Stimulated activated CD4-positive, alpha-beta T cell treated with anti-CD3 and anti-CD28 coated beads, Interleukin-1b, Interleukin-23, amount 100 ng/mL, for 48 hours (primary cell): Measurements from ENCODE around the gene KRTAP22-1.

Experiments
- DNase-seq: peaks from one replicate; pipeline ENCODE4 v3.0.0-alpha.2; 2020

The KRTAP22-1 gene

DNA sequence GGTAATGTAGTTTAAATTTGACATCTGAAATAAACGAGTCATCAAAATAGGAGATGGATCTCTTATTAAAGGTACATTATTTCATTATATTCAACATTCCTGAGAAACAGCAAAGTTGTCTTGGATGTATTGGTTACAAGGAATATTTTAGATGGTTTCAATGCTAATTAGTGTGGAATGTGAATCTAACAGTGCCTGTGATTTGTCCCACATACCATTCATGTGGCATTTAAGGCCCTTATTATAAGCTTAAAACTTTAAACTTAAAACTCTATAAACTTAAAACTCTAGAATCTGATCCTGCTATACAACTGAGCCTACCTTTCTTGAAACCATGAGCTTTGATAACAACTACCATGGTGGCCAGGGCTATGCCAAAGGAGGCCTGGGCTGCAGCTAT, at the start of gene KRTAP22-1:
TSS of gene KRTAP22-1 (plus strand) at position 301 of the 400 bp plus-strand sequence.
- no peak for DNase-seq

DNA sequence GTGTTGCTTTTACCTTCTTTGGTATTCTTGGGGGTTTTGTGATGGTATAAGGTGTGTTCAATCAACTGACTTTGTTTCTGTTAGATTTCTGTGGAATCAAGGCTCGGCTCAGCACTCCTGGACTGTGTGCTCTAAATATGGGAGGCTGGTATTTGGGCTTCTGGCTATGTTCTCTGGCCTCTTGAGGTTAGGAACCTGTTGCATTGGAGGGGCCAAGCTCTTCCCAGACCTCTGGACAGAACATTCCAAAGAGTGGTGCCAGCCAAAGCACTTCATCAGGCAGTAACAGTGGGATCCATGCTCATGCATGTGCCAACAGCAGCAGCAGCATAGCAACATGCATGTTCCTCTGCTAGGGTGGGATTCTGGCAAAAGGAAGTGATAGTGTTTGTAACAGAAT, 48.1 kb upstream of the KRTAP22-1 start:
- DNase-seq: no peak

DNA sequence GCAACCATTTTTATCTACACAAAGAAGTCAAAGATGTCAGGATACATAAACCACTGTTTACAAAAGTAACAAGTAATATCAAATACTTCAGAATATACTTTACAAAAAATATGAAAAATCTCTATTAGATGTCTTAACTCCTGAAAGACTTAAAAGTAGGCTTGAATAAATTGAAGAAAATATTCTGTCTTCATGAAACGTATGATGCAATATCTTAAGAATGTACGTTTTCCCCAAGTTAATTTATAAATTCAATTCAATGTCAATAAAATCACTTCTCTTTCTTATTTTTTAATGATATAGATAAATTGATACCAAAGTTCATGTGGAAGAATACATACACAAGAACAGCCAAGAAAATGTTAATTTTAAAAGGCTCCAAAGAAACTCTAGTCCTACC, 45.8 kb upstream of the KRTAP22-1 start:
- DNase-seq: no peak

DNA sequence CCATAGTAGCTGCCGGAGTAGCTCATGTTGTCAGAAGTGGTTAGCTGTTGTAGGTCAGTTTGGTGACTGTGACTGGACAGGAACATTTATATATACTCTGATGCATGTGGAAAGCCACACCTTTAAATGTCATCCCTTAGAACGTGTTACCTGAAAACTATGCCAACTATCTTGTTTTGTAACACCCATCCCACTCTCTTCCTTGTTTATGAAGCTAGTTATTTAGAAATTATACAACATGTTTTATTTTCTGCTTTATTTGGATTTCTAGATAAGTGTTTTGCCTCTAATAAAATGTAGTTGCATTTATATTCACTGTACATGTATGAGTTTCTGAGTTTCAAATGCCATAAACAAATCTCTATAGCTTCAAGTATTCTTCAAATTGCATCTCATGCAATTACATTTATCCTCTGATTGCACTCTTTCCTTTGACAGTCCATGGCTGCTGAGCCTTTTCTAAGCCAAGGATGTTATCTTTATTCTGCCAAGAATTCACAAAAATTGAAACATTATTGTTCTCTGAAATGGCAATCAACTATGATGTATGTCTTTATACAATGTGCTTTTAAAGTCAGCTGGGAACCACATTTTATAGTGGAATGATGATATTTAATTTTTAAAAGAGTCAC, 39.5 kb upstream of the KRTAP22-1 start, which contains the start of gene KRTAP19-7:
TSS of gene KRTAP19-7 (minus strand) at position 51 of the 632 bp plus-strand sequence. CDS start at position 26, 25 bp downstream.
- DNase-seq: no peak

DNA sequence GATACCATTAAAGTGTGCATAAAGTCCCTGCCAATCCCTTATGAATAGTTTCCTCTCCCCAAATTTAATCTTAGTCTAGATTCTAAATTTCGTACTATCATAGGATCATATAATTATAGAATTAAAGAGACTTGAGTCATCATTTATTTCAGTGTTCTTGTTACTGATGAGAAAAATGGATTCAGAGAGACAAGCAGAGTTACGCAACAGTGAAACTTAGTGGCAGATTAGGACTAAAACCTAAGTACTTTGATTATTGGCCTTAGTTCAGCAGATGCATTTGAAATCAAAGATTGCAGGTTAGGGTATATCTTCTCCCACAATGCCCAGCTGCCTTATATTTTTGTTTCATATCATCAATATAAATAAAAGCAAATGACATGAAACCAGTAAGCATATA, 38.9 kb upstream of the KRTAP22-1 start:
- no peak for DNase-seq

DNA sequence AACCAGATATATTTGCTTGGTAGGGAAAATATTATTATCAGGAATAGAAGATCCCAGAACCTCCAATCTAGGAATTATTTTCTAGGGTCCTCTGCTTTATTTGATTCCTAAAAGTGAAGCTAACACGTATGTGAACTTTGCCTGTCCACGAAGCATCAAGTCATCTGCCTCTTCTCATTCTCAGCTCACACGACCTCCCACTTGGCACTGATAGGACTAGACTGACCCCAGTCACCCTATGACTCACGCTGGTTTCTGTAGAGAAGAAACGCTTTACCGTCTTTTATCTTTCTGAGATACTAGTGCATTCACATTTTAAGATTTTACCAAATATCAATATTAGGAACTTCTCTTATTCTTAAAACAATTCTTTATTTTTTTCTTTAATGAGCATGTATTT, 37.8 kb upstream of the KRTAP22-1 start:
- no peak for DNase-seq

DNA sequence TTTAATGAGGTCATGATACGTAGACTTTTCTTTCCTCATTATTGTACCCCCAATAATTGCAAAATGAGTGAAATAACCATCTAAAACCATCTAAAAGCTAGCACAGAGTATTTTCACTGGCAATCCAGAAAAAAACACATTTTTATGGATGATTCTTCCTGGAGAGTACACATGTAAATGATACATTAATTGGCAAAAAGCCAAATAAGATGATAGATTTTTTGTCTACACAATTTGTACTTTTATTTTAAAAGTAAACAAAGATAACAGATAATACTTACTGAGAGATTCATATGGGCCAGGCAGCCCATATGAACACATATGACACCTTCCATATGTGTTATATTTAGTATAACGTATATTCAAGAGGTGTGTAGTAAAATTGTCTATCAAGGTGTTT, 37.3 kb upstream of the KRTAP22-1 start:
- no peak for DNase-seq

DNA sequence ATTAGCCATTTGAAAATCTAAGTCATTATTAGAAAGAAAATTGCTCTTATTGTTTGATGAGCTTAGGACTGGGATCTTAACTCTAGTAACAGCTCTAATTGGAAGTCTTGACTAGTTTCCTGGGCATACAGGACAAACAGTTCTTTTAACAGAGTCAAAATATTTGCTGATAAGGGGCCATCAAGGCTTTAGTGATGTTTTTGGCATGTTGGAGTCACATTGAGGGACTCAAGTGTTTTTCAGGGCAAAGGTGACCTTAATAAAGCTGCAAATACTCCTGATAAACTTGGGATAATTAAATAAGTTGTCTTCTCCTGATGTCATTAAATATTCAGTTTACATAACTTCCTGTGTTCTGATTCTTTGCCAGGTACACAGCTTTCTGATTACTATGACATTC, 33.3 kb upstream of the KRTAP22-1 start:
- DNase-seq: no peak

DNA sequence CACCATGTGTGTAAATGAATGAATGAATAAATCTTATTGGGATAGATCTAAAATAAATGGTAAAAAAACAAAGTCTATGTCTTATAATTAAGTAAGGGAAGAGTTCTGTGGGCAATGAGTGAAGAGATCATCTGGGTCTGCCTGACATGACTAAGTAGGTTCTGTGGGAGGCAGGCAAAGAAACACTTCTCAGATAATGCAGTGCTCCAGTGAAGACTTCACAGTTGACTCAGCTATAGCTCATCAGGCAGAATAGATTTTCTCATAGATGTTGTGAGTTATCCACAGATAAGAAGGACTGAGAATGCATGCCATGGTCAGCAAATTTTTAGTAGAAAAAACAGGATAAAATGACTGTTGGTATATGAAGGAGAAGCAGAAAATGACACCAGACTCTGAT, 23.1 kb upstream of the KRTAP22-1 start:
- DNase-seq: no peak

DNA sequence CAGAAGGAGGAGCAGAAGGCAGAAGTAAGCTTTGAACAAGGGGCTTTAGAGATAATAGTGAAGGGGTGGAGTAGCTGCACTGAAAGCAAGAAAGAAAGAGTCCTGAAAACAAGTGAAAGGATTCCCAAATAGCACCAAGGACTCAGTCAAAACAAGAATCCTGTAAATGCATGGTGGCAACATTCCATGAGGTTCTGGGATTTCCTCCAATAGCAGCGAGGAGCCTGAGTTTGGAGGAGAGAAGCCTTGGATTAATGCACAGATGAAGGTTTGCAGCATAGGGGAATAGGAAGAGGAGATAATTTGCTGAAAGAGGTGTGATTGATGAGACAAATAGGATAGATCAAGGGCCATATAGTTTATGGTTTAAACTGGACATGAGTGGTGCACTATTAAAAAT, 21.5 kb upstream of the KRTAP22-1 start:
- DNase-seq: no peak

DNA sequence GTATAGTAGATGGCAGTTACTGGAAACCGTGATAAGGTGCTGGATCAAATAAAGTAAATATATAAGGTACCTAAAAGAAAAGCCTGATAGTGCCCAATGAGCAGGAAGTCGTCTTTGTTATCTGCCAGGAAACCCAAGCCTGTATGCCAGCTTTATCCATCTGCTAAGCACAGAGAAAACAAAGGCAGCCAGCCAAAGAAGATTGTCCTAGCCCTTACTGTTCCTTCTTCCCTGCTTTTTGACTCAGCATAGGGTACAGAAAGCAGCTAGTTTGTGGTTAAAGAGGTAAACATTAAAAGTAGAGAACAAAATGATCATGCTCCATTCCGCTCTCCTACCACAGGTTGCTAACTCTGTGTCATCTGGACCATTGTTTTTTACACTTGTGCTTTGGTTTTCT, 20.8 kb upstream of the KRTAP22-1 start:
- DNase-seq: no peak

DNA sequence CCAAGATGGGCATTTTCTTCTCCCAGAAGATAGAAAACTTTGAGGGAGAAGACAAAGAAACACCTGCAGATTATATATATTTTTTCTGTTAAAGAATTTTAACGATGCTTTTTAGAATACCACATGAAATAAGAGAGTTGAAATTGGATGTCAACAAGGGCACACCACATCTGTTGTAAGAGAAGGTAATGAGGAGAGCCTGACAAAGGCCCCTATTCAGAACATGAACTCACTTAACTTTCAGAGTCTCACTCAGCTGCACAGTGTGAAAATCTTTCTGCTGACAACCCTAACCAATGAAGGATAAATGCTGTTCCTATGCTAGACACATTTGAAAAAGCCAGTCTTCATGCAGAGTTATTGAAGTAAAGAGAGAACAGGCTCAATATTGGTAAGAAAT, 18.0 kb upstream of the KRTAP22-1 start:
- DNase-seq: no peak

DNA sequence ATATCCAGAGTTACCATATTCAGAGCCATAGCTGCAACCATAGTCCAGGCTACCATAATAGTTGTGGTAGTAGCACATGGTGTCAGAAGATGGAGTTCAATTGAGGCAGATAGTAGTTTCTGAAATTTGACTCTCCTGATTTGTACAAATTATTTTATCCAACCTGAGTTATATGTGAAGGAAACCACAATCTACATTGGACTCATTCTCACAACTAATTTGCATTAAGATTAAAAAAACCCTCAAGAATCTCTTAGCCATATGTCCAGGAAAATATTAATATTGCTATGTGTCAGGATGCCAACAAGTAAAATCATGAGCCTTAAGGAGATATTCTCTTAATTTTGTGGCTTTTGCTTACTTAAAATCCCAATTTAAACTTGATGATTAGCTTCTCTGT, 10.6 kb upstream of the KRTAP22-1 start, which contains the start of gene KRTAP22-2:
TSS of gene KRTAP22-2 (minus strand) at position 101 of the 400 bp plus-strand sequence.
- no peak for DNase-seq

DNA sequence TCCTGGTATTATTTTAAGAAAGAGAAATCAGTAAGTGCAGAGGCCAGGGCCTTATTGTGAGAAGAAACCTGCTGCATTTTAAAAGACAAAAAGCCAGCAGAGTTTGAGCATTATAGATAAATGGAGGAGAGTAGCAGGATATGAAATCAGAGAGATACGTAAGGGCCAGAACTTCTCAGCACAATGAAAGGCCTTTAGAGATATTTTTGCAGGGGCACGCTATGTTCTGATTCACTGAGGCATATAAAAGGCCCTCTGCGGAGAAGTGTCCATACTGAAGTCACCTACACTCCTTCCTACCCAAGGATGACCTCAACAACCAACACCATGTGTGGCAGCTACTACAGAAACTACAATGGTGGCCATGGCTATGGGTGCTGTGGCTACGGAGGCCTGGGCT, 8.7 kb upstream of the KRTAP22-1 start, which contains the start of gene KRTAP6-3:
TSS of gene KRTAP6-3 (plus strand) at position 301 of the 400 bp plus-strand sequence. CDS start at position 307, 6 bp downstream.
- DNase-seq: no peak

DNA sequence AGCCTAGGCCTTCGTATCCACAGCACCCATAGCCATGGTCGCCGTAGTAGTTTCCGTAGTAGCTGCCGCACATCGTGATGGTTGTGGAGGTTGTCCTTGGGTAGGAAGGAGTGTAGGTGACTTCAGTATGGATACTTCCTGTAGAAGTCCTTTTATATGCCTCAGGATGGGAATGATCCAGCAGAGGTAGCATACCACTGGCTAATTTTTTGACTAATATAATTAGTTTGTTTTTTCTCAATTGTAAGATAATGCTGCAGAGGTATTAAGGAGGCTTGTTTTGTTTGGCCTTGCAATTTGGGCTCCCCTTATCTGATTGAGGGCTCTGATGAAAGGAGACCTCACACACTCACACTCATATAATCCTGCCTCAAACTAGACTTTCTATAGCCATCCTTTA, 2.1 kb upstream of the KRTAP22-1 start, which contains the start of gene KRTAP6-2:
TSS of gene KRTAP6-2 (minus strand) at position 101 of the 400 bp plus-strand sequence. CDS start at position 73, 28 bp downstream.
- DNase-seq: no peak

DNA sequence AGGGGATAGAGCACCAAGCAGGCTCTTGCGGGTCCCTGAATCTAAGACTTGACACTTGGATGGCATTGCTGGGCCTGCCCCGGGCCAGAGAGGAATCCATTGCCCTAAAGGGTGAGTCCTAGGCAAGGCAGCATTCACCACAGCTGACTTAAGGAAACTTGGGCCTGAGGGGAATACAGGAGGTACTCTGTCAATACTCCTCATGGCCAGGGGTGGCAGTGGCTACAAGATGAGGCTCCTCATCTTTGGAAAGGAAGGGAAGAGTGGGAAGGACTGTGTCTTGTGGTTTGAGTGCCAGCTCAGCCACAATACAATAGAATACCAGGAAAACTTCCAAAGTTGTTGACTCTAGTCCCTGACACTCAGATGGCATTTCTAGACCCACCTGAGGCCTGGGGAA, 5.1 kb downstream of the KRTAP22-1 start:
- DNase-seq: no peak

DNA sequence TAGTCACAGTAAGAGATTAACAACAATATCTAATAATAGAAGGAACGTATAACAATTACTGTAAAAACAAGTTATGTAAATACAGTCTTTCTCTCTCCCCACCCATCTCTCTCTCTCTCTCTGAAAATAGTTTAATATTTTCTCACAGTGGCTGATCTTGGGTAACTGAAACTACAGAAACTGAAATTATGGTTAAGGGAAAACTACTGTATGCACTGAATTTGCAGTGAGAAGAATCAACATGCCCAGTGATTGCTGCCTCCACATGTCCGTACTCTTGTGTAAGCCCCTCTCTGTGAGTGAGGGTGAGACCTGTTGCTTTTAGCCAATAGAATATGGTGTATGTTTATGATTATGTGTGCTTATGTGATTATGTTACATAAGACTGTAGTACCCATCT, 11.2 kb downstream of the KRTAP22-1 start:
- DNase-seq: no peak

DNA sequence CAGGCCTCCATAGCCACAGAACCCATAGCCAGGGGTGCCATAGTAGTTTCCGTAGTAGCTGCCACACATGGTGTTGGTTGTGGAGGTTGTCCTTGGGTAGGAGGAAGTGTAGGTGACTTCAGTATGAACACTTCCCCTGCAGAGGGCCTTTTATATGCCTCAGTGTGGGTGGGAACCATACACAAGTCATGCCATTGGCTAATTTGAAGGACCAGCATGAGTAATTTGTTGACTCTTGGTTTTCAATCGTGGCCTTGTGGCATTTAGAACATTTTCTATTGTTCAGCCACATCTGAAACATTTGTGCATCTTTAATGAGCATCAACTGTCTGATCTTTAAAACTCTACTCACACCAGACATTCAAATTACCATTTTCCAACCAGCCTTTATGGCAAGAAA, 12.9 kb downstream of the KRTAP22-1 start, which contains the start of gene KRTAP6-1:
TSS of gene KRTAP6-1 (minus strand) at position 95 of the 400 bp plus-strand sequence. CDS start at position 69, 26 bp downstream.
- no peak for DNase-seq

DNA sequence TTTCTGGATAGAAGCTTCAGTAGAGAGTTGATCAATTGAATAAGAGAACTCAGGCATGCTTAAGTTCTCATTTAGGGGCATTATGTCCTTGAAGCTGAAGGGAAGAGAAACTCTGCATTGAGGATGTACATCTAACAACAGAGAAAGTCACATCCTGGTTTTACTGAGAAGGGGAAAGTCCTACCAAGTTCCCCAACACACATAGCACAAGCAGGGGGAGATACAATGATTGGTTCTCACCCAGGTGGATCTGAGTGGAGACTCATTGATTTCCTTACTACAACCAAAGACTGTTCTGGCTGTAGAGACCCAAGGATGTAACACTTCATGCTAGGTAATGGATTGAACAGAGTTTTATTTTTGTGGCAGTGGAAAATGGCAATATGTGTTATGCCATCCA, 14.3 kb downstream of the KRTAP22-1 start:
- DNase-seq: no peak

DNA sequence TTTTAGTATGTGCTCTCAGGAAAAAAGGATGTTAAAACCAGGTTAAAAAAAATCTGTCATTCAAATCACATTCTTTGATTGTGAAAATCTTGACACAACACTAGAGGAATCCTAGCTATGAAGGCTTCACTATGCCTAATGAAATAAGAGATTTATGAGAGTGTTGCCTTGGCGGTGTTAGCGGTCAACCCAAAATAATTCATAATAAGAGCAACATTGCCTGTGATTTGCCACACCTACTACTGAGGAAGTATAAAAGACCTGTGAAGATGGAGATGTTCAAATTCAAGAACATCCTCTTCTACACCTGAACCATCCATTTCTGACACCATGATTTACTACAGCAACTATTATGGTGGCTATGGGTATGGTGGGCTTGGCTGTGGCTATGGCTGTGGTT, 15.2 kb downstream of the KRTAP22-1 start, which contains the start of gene KRTAP20-1:
TSS of gene KRTAP20-1 (plus strand) at position 301 of the 400 bp plus-strand sequence. CDS start at position 331, 30 bp downstream.
- no peak for DNase-seq

DNA sequence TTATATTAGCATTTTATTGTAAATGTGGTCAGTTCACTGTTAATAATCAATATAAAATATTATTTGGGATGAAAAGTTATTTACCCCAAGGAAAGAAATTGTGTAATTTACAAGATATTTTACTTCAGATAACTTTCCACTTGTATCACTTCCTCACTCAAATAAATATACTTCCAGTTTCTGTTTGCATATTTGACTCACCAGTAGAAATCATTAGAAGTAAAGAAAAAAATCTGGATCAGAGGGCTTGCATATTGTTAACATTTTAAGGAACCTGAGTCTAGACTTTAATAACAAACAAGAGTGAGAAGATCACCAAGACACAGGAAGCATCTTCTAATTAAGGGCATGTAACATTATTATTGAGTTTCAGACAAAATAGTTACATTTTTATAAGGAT, 19.2 kb downstream of the KRTAP22-1 start:
- DNase-seq: no peak

DNA sequence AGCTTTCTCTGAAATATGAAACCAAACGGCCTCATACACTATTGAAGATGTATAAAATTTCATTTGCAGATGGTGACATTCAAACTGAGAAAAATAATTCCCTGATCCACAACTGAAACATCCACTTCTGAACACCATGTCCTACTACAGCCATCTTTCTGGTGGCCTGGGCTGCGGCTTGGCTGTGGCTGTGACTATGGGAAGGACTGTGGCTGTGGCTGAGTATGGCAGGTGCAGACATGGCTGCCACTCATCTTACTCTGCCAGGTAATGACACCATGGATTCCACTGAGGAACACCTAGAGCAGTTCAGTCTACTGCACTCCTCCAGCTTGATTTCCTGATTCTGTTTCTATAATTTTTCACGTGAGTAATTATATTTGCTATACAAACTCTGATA, 19.6 kb downstream of the KRTAP22-1 start, which contains the start of gene KRTAP20-4:
TSS of gene KRTAP20-4 (plus strand) at position 106 of the 400 bp plus-strand sequence.
- DNase-seq: no peak

DNA sequence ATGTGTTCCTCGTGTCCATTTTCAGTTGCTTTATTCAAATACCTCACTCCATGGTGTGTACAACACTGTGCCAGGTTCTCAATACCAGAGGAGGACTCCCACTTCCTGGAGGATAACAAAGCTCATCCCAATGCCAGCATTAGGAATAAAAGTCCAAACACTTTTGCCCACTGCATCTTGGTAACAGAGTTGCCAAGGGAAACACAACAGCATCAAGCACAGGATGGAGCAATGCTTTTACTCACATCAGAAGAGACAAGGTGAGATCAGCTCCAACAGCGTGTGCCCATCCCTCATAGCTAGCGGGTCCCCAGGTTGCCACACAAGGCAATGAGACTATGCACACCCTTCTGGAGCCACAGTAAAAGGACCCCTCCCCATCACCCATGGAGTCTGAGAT, 22.5 kb downstream of the KRTAP22-1 start:
- no peak for DNase-seq

DNA sequence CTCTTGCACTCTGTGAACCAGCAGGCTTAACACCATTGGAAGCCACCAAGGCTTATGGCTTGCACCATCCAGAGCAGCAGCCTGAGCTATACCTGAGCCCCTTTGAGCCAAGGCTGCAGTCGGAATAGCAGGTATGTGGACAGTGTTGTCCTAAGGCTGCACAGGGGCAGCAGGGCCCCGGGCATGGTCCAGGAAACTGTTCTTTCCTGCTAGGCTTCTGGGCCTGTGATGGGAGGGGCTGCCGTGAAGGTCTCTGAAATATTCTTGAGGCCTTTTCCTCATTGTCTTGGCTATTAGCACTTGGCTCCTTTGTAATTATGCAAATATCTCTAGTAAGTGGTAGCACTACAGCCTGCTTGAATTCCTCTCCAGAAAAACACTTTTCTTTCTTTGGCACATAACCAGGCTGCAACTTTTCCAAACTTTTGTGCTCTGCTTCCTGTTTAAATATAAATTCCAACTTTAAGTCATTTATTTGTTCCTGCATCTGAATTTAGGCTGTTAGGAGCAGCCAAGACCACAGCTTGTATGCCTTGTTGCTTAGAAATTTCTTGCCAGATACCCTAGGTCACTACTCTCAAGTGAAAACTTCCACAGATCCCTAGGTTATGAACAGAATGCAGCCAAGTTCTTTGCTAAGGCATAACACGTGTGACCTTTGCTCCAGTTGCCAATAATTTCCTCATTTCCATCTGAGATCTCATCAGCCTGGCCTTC, 24.7 kb downstream of the KRTAP22-1 start:
- DNase-seq: no peak
